ENCODE measurements around the gene MCRS1.

DNA sequence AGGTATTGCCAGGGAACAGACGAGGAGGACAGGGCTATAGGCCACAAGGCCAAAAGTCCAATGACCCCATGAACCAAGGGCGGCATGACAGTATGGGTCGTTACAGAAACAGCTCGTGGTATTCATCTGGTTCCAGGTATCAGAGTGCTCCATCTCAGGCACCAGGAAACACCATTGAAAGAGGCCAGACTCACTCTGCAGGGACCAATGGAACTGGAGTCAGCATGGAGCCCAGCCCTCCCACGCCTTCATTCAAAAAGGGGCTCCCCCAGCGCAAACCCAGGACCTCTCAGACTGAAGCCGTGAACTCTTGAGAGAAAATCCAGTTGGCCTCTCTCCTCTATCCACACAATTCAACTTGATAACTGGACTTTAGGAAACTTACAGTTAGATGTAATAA is 42.0 kb downstream of the MCRS1 start:
- TF ChIP-seq POLR2A (IDR thresholded peaks at IDR 0.05) = no peak
- TF ChIP-seq, protein P1, sequence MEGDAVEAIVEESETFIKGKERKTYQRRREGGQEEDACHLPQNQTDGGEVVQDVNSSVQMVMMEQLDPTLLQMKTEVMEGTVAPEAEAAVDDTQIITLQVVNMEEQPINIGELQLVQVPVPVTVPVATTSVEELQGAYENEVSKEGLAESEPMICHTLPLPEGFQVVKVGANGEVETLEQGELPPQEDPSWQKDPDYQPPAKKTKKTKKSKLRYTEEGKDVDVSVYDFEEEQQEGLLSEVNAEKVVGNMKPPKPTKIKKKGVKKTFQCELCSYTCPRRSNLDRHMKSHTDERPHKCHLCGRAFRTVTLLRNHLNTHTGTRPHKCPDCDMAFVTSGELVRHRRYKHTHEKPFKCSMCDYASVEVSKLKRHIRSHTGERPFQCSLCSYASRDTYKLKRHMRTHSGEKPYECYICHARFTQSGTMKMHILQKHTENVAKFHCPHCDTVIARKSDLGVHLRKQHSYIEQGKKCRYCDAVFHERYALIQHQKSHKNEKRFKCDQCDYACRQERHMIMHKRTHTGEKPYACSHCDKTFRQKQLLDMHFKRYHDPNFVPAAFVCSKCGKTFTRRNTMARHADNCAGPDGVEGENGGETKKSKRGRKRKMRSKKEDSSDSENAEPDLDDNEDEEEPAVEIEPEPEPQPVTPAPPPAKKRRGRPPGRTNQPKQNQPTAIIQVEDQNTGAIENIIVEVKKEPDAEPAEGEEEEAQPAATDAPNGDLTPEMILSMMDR (IDR thresholded peaks at IDR 0.05 in 4 of 5, conservative IDR thresholded peaks at IDR 0.05 in 1 of 5) = no peak
